ENCODE results near the gene PCYOX1L. TPM values are rescaled to one million over a fixed set of nuclear protein-coding genes. Genes with fewer than 3 reads are reported as not detected.

Gene PCYOX1L
- polyA plus RNA-seq, 2 of the 4 experiments (the other 2 are of a cell fraction), result 2.1 to 6.7 TPM

GRCh38 chr5:149418910-149419531 is 61.2 kb downstream of the PCYOX1L start:
- WGBS (ENCODE audit: missing lambda C conversion rate), result 82% methylated on average over 6 of the region's 6 CpGs
- Histone ChIP-seq H3K27ac (no peak overlapping the region), H3K4me2 (no peak overlapping the region), H3K9me3 (no peaks in the 10 kb centered on the region), H3K4me1 (peaks cover 38% of the 10 kb centered on the region), H3K4me3 (no peak overlapping the region)
- ChIA-PET POLR2A (no interaction called here), CTCF (interaction anchor here (0.7 to 52.1 kb wide), 7 partner anchors 11 to 146 kb away, joined by 3 to 1709 read pairs (median 4); partner anchors contain the start of genes IL17B and PCYOX1L)
- no peak for DNase-seq (ENCODE audit: low read depth in 1 of 2, low spot score in 1 of 2)
- no peak for FAIRE-seq
- no peak for ATAC-seq
- TF ChIP-seq JUNB (IDR thresholded peaks at IDR 0.05), result no peak

Other genes starting within 250 kb of the PCYOX1L start
- 2.7 and 3.5 TPM in 2 replicates for gene ABLIM3, start 216.6 kb upstream of the PCYOX1L start, polyA plus RNA-seq (2011; rRNA removed)
- 3.0 to 4.0 TPM (median 3.6 TPM) in 3 replicates for gene ABLIM3, start 216.6 kb upstream of the PCYOX1L start, polyA plus RNA-seq (2017; fragmentation: RNase III; extraction: RNeasy Plus Mini Kit Qiagen cat#74134 plus additional on column Dnase treatment)
- gene AFAP1L1, start 86.2 kb upstream of the PCYOX1L start, polyA plus RNA-seq (2011; rRNA removed), result 1.5 and 2.4 TPM in 2 replicates
- gene AFAP1L1, start 86.2 kb upstream of the PCYOX1L start, polyA plus RNA-seq (2017; fragmentation: RNase III; extraction: RNeasy Plus Mini Kit Qiagen cat#74134 plus additional on column Dnase treatment), result 3.3 to 3.5 TPM (median 3.4 TPM) in 3 replicates
- gene GRPEL2, start 12.5 kb upstream of the PCYOX1L start, polyA plus RNA-seq (2011; rRNA removed), result 17.0 and 26.4 TPM in 2 replicates
- gene GRPEL2, start 12.5 kb upstream of the PCYOX1L start, polyA plus RNA-seq (2017; fragmentation: RNase III; extraction: RNeasy Plus Mini Kit Qiagen cat#74134 plus additional on column Dnase treatment), result 9.1 to 10.4 TPM (median 9.7 TPM) in 3 replicates
- gene IL17B, start 21.2 kb downstream of the PCYOX1L start, polyA plus RNA-seq (2011; rRNA removed), result 0.23 and 0.30 TPM in 2 replicates
- gene IL17B, start 21.2 kb downstream of the PCYOX1L start, polyA plus RNA-seq (2017; fragmentation: RNase III; extraction: RNeasy Plus Mini Kit Qiagen cat#74134 plus additional on column Dnase treatment), result not detected in 3 replicates
- gene CSNK1A1, start 193.4 kb downstream of the PCYOX1L start, polyA plus RNA-seq (2011; rRNA removed), result 180 and 218 TPM in 2 replicates
- 122 to 133 TPM (median 123 TPM) in 3 replicates for gene CSNK1A1, start 193.4 kb downstream of the PCYOX1L start, polyA plus RNA-seq (2017; fragmentation: RNase III; extraction: RNeasy Plus Mini Kit Qiagen cat#74134 plus additional on column Dnase treatment)
- gene ARHGEF37, start 223.5 kb downstream of the PCYOX1L start, polyA plus RNA-seq (2011; rRNA removed), result 1.5 and 1.7 TPM in 2 replicates
- 0.98 to 1.2 TPM (median 1.2 TPM) in 3 replicates for gene ARHGEF37, start 223.5 kb downstream of the PCYOX1L start, polyA plus RNA-seq (2017; fragmentation: RNase III; extraction: RNeasy Plus Mini Kit Qiagen cat#74134 plus additional on column Dnase treatment)